Lower lobe of right lung (tissue), 2 donors: ENCODE data around the gene ARFGEF3. TPM values are rescaled to one million over a fixed set of nuclear protein-coding genes. Genes with fewer than 3 reads are reported as not detected.

Experiments used
- ATAC-seq, 2 donors: fragments of 200-7000 bp; cut with Tn5 transposase; one replicate each; pipeline ENCODE4 v1.9.1; 2020 to 2022; ENCODE audit warnings: mild to moderate bottlenecking in 2 of 2, moderate library complexity in 2 of 2
- DNase-seq: peaks from one replicate; pipeline ENCODE4 v3.0.0-alpha.2; 2020
- H3K27ac ChIP-seq: fragments of 200-600 bp; one replicate; pipeline ENCODE4 v1.8.0; 2022
- H3K27me3 ChIP-seq: fragments of 200-600 bp; one replicate; pipeline ENCODE4 v1.8.0; 2022; ENCODE audit warnings: low read depth
- H3K36me3 ChIP-seq: fragments of 200-600 bp; one replicate; pipeline ENCODE4 v1.8.0; 2022; ENCODE audit warnings: mild to moderate bottlenecking
- H3K4me1 ChIP-seq: fragments of 200-600 bp; one replicate; pipeline ENCODE4 v1.8.0; 2022
- H3K4me3 ChIP-seq: fragments of 200-600 bp; one replicate; pipeline ENCODE4 v1.8.0; 2022; ENCODE audit warnings: mild to moderate bottlenecking
- H3K9me3 ChIP-seq: fragments of 200-600 bp; one replicate; pipeline ENCODE4 v1.8.0; 2022
- intact Hi-C: fragments of 100-400 bp; cut with DNase I; formaldehyde crosslinking; loops from one replicate; pipeline ENCODE4 v1.11.0; 2022
- total RNA-seq: library from RNA; stranded (reverse); fragmentation: NEBNext Ultra II Directional; extraction: Animal tissue kit (Norgen Biotek cat#: 25700); gene quantifications from one replicate; pipeline ENCODE4 v1.2.1, GENCODE V29; 2021
- TF ChIP-seq, protein P1 (sequence below): fragments of 200-600 bp; IDR thresholded peaks from one replicate; pipeline ENCODE4 v1.8.0; 2022; ENCODE audit warnings: antibody characterized with exemption, mild to moderate bottlenecking
- donor health status: DM: no; HTN: yes; CAD: no; lungs with severe emphysema.

The ARFGEF3 gene
- total RNA-seq, 1 donor from 2014 or later: 33.8 TPM

DNA sequence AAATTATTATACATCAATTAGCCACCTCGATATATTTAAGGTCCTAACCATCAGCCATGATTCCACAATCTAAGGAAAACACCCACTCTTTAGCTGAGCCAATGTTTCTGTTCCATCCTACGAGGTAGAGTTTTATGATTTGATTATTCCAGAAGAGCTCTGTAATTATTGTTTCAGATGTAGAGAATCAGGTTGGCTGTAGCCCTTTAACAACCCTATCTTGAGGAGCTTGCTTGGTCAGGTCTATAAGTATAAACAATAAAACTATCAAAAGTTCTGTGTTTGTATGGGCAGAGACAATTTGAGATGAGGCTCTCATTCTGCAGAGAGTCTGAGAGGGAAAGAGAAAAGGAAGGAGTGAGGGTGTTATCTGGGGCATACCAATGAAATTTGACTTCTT, 56.7 kb downstream of the ARFGEF3 start, which contains the start of gene PBOV1:
Gene PBOV1 (minus strand): TSS at position 43 of the 400 bp plus-strand sequence. CDS start 96 bp downstream, outside the sequence.
- no peak within 1 kb of the TSS for H3K27ac ChIP-seq
- H3K9me3 ChIP-seq: no peaks in the 10 kb centered on the region
- DNase-seq (no peak), ATAC-seq (no peak)
- H3K27me3 ChIP-seq: no peaks in the 10 kb centered on the region
- H3K36me3 ChIP-seq: no peaks in the 10 kb centered on the region
- H3K4me1 ChIP-seq: peaks cover 2% of the 10 kb centered on the region
- no peak within 1 kb of the TSS for H3K4me3 ChIP-seq
- intact Hi-C loops: no loop called here
- TF ChIP-seq, protein P1, sequence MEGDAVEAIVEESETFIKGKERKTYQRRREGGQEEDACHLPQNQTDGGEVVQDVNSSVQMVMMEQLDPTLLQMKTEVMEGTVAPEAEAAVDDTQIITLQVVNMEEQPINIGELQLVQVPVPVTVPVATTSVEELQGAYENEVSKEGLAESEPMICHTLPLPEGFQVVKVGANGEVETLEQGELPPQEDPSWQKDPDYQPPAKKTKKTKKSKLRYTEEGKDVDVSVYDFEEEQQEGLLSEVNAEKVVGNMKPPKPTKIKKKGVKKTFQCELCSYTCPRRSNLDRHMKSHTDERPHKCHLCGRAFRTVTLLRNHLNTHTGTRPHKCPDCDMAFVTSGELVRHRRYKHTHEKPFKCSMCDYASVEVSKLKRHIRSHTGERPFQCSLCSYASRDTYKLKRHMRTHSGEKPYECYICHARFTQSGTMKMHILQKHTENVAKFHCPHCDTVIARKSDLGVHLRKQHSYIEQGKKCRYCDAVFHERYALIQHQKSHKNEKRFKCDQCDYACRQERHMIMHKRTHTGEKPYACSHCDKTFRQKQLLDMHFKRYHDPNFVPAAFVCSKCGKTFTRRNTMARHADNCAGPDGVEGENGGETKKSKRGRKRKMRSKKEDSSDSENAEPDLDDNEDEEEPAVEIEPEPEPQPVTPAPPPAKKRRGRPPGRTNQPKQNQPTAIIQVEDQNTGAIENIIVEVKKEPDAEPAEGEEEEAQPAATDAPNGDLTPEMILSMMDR: no peak

- H3K36me3 ChIP-seq: no peaks in the 10 kb centered on the region
- H3K27me3 ChIP-seq: no peaks in the 10 kb centered on the region
- ATAC-seq: peak in 1 of 2 donors; percentile 38
- TF ChIP-seq, protein P1: no peak
- H3K4me3 ChIP-seq: no peak overlapping the region
- H3K27ac ChIP-seq: no peak overlapping the region
- no peak for DNase-seq
- H3K9me3 ChIP-seq: no peaks in the 10 kb centered on the region
- intact Hi-C loops: no loop called here
- H3K4me1 ChIP-seq: peaks cover 6% of the 10 kb centered on the region
Observed at GRCh38 chr6:138219398-138219797, 57.7 kb downstream of the ARFGEF3 start.

DNA sequence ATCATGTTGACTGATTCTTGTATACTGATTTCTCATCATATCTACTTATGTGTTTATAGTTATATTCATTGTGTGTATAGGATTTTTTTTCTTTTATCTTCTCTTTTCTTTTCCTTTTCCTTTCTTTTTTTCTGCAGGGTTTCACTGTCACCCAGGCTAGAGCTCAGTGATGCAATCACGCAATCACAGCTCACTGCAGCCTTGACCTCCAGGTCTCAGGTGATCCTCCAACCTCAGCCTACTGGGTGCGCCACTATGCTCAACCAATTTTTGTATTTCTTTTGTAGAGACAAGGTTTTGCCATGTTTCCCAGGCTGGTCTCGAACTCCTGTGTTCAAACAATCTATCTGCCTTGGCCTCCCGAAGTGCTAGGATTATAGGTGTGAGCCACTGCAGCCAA, 58.2 kb downstream of the ARFGEF3 start:
- H3K27ac ChIP-seq: no peak overlapping the region
- intact Hi-C loops: no loop called here
- H3K9me3 ChIP-seq: no peaks in the 10 kb centered on the region
- DNase-seq: no peak
- H3K4me3 ChIP-seq: no peak overlapping the region
- H3K36me3 ChIP-seq: no peaks in the 10 kb centered on the region
- no peak for ATAC-seq
- H3K27me3 ChIP-seq: no peaks in the 10 kb centered on the region
- TF ChIP-seq, protein P1: no peak
- peaks cover 6% of the 10 kb centered on the region for H3K4me1 ChIP-seq

- intact Hi-C loops: no loop called here
- DNase-seq (no peak), ATAC-seq (no peak)
- Histone ChIP-seq H3K27me3 (no peaks in the 10 kb centered on the region), H3K9me3 (no peaks in the 10 kb centered on the region), H3K36me3 (no peaks in the 10 kb centered on the region), H3K27ac (no peak overlapping the region), H3K4me1 (peaks cover 10% of the 10 kb centered on the region), H3K4me3 (no peak overlapping the region)
- TF ChIP-seq, protein P1: no peak
Observed at GRCh38 chr6:138222901-138223546, 61.3 kb downstream of the ARFGEF3 start.

DNA sequence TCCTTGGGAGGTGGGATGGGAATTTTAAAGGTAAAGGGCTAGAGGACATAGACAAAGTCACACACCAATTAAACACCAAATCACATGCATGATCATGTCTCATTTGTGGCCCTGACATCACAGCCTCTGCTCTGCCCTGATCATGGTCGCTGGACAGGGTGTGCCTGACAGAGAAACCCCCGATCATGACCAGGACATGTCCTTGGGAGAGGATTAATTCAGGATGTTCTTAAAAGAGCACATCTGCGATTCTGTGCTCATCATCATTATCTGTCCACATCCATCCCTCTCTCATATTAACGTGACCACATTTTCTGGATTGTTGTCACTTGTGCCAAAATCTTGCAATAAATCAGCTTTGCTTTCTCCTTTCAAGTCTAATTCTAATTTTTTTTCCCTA, 64.2 kb downstream of the ARFGEF3 start:
- no peak for ATAC-seq
- intact Hi-C loops: no loop called here

More for the DNA sequence above, 64.2 kb downstream of the ARFGEF3 start:
- peaks cover 10% of the 10 kb centered on the region for H3K4me1 ChIP-seq
- TF ChIP-seq, protein P1: no peak
- H3K4me3 ChIP-seq: no peak overlapping the region
- H3K27me3 ChIP-seq: no peaks in the 10 kb centered on the region
- no peaks in the 10 kb centered on the region for H3K9me3 ChIP-seq
- H3K36me3 ChIP-seq: no peaks in the 10 kb centered on the region
- no peak for DNase-seq
- H3K27ac ChIP-seq: no peak overlapping the region
